Urinary bladder (tissue), 4 donors: ENCODE results near the gene PDE5A. TPM values are rescaled to one million over a fixed set of nuclear protein-coding genes. Genes with fewer than 3 reads are reported as not detected.

ENCODE experiments used
- DNase-seq: peaks from one replicate; pipeline ENCODE4 v3.0.0-alpha.2; 2015; ENCODE audit errors: extremely low spot score
- H3K27ac ChIP-seq: one replicate; pipeline ENCODE4 v1.5.1; 2013; ENCODE audit warnings: low read depth, mild to moderate bottlenecking, moderate library complexity
- H3K36me3 ChIP-seq: one replicate; pipeline ENCODE4 v1.6.1; 2013; ENCODE audit warnings: mild to moderate bottlenecking, moderate library complexity; ENCODE audit not compliant: insufficient read depth
- H3K4me1 ChIP-seq: one replicate; pipeline ENCODE4 v1.6.1; 2013; ENCODE audit warnings: mild to moderate bottlenecking, moderate library complexity; ENCODE audit not compliant: insufficient read depth
- H3K4me3 ChIP-seq: one replicate; pipeline ENCODE4 v1.5.1; 2013; ENCODE audit warnings: low read depth, low read length
- WGBS: extraction: QIAGEN DNeasy Blood & Tissue Kit; methylation state at CpG from one replicate; pipeline ENCODE4 v1.1.7; 2013; 5-methylcytosine and 5-hydroxymethylcytosine counted together
- polyA plus RNA-seq: library from polyadenylated mRNA; stranded (reverse); fragments of 200-250 nt; gene quantifications from one replicate; pipeline ENCODE4 v1.2.3, GENCODE V29; 2013
- total RNA-seq: library from RNA; depleted of rRNA; stranded (reverse); fragments of >200 nt; gene quantifications from one replicate; pipeline ENCODE4 v1.2.3, GENCODE V29; 2014
- donor health status: healthy with polysubstance abuse.
- donor health status: healthy.

Gene PDE5A
- total and polyA plus RNA-seq, 2 donors: 22.9 to 473 TPM

DNA sequence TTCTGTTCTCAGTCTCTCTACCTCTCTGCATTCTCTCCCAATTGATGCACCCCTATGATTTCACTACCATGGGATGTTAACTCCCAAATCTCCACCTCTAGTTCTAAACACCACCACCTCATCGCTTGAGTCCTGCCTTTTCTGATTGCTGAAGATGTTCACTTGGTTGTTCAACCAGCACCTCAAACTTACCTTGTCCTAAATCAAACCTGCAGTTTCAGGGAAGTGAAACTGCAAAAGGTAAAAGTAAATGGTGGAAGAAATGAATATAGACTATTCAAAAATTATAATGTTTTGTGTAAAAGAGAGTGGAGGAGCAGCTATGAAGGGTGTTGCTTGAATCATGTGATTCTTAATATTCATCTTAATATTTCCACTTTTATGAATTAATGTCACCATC is 91.0 kb downstream of the PDE5A start:
- 96% methylated on average over 1 of the region's 1 CpG for WGBS
- Histone ChIP-seq H3K27ac (no peak overlapping the region), H3K4me1 (no peaks in the 10 kb centered on the region), H3K36me3 (peaks cover 2% of the 10 kb centered on the region), H3K4me3 (no peak overlapping the region)
- DNase-seq: no peak

GRCh38 chr4:119536572-119537528 is 91.8 kb downstream of the PDE5A start:
- WGBS: 58% methylated on average over 6 of the region's 6 CpGs
- Histone ChIP-seq H3K27ac (no peak overlapping the region), H3K36me3 (peaks cover 2% of the 10 kb centered on the region), H3K4me3 (no peak overlapping the region), H3K4me1 (no peaks in the 10 kb centered on the region)
- DNase-seq: no peak

- Histone ChIP-seq H3K27ac (no peak overlapping the region), H3K36me3 (peaks cover 2% of the 10 kb centered on the region), H3K4me1 (no peaks in the 10 kb centered on the region)
Observed at GRCh38 chr4:119532319-119532718, 96.3 kb downstream of the PDE5A start.

DNA sequence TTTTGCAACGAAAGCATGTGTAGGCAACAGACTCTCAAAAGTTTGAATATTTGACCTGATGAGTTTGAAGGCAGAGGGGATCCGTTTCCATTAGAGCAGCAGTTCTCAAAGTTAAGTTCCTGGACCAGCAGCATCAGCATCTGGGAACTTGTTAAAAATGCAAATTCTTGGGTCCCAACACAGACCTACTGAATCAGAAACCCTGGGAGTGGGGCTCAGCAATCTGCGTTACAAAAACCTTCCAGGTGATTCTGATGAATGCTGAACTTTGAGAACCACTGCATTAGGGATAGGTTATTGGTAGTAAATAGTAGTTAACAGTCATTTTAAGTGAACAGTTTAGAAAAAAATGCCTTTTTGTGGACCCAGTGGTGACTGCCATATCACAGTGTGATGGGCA is 98.8 kb downstream of the PDE5A start:
- peaks cover 2% of the 10 kb centered on the region for H3K36me3 ChIP-seq
- DNase-seq: no peak
- no peaks in the 10 kb centered on the region for H3K4me1 ChIP-seq
- no peak overlapping the region for H3K4me3 ChIP-seq
- no peak overlapping the region for H3K27ac ChIP-seq
- WGBS: 90% methylated on average over 3 of the region's 3 CpGs

More at GRCh38 chr4:119532319-119532718, 96.3 kb downstream of the PDE5A start:
- no peak overlapping the region for H3K4me3 ChIP-seq
- WGBS: 88% methylated on average over 1 of the region's 1 CpG
- no peak for DNase-seq

DNA sequence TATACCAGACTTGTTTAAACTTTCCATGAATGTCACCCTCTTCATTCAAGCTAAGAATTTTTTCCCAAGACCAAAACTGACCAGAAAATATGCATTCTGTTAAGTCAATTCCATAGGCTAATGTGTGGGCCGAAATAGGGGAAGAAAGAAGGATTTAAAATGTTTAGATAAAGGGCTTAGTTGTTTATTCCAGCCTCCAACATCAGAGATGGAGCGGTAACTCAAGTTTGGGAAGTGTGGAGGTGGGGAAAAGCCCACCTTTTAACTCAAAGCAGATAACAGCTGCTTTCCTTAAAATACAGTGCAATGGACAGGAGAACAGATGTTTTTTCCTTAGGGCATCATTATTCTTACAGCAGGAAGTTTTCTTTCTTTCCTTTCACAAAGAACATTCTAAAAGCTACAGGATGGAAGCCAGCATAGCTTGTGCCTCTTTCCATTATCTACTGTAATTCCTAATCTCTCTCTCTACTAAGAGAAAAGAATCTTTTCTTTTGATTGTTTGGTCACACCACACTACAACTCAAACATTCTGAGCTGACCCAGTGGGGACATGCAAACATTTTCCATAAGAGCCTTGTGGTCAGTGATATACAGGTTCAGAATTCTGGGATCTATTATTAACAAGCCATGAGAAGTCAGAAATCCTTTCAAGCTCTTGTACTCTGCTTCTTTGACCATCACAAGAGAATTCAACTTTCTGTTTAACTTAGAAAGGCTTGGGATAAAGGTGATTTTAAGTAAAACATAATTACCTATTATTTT is 101.6 kb downstream of the PDE5A start:
- no peak for DNase-seq
- Histone ChIP-seq H3K27ac (peak overlapping the region; percentile 50), H3K4me3 (no peak overlapping the region), H3K4me1 (no peaks in the 10 kb centered on the region), H3K36me3 (no peaks in the 10 kb centered on the region)
- 39% methylated on average over 2 of the region's 2 CpGs for WGBS

GRCh38 chr4:119525771-119526712 is 102.6 kb downstream of the PDE5A start:
- no peak for DNase-seq
- no peaks in the 10 kb centered on the region for H3K4me1 ChIP-seq
- no peak overlapping the region for H3K4me3 ChIP-seq
- no peaks in the 10 kb centered on the region for H3K36me3 ChIP-seq
- H3K27ac ChIP-seq: no peak overlapping the region
- 53% methylated on average over 3 of the region's 3 CpGs for WGBS

DNA sequence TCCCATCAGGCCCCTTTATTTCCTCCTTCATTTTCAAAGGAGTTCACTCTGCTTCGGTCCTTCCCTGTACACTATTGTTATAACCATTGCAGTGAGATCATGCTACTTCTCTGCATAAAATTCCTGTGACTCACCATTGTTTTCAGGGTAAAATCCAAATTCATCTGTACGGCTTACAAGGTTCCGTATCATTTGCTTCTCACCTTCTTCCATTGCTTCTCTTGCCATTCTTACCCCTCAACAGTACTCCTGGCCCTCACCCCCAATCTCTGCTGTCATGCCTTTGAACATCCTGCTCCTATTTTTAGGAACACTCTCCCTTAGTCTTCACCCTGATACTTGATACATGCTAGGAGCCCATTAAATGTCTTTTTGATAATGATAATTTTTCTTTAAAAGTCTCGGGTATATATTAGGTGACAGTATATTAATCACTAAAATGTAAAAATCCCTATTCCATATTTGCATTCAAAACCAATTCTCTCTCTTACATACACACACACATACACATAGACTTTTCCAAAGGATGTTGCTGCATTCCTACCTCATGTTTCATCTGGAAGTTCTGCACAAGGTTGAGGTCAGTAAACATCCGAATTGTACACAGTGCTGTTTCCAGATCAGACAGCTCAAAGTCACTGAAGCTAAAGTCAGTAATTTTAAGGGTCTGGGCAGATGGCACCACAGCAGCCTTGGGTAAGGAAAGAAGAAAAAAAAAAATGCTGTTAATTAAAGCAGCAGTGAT is 103.4 kb downstream of the PDE5A start:
- Histone ChIP-seq H3K4me3 (no peak overlapping the region), H3K4me1 (no peaks in the 10 kb centered on the region), H3K27ac (no peak overlapping the region), H3K36me3 (no peaks in the 10 kb centered on the region)
- 45% methylated on average over 5 of the region's 5 CpGs for WGBS
- DNase-seq: no peak

DNA sequence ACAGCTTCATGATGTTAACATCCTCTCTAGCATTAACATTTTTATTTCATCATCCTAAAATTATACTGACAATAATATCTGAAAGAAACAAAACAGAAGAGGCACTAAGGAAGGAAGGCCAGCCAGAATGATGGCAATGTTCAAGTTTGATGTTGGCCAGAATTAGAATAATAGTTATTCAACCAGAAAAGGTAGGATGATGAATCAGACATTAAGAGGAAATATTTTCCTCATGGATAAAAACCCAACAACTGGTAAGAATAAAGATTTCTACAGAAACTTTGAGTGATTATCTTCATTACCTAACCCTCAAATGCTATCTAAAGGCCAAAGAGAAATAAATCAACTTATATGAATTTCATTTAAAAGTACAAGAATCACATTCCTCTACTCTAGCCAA is 105.2 kb downstream of the PDE5A start:
- H3K4me1 ChIP-seq: no peaks in the 10 kb centered on the region
- H3K36me3 ChIP-seq: no peaks in the 10 kb centered on the region
- no peak overlapping the region for H3K4me3 ChIP-seq
- no peak for DNase-seq
- no peak overlapping the region for H3K27ac ChIP-seq

- Histone ChIP-seq H3K36me3 (no peaks in the 10 kb centered on the region), H3K27ac (no peak overlapping the region), H3K4me1 (no peaks in the 10 kb centered on the region), H3K4me3 (no peak overlapping the region)
- DNase-seq: no peak
- 96% methylated on average over 4 of the region's 4 CpGs for WGBS
Observed at GRCh38 chr4:119521268-119521667, 107.3 kb downstream of the PDE5A start.

DNA sequence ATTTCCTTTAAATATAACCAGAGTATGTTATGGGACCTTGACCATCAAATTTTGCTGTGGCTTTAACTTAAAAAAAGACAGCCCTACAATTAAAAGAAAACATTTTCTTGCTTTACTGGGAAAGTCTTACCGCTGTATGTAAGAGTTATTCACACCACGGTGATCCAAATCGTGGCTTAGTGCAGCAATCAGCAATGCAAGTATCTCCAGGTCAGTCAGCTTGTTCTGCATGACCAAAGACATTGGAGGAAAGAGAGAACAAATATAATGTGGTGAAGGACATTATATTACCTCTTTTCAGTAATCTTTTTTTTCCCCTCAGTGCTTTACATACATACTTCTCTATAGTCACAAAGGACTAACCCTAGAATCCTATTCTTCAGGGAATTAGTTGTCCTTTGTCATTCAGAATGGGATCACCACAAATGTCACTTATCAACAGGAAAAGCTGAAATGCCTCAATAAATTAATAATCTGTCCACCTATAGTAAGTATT is 109.6 kb downstream of the PDE5A start:
- DNase-seq: no peak
- Histone ChIP-seq H3K36me3 (no peaks in the 10 kb centered on the region), H3K4me1 (no peaks in the 10 kb centered on the region), H3K4me3 (no peak overlapping the region), H3K27ac (no peak overlapping the region)
- 88% methylated on average over 3 of the region's 3 CpGs for WGBS

DNA sequence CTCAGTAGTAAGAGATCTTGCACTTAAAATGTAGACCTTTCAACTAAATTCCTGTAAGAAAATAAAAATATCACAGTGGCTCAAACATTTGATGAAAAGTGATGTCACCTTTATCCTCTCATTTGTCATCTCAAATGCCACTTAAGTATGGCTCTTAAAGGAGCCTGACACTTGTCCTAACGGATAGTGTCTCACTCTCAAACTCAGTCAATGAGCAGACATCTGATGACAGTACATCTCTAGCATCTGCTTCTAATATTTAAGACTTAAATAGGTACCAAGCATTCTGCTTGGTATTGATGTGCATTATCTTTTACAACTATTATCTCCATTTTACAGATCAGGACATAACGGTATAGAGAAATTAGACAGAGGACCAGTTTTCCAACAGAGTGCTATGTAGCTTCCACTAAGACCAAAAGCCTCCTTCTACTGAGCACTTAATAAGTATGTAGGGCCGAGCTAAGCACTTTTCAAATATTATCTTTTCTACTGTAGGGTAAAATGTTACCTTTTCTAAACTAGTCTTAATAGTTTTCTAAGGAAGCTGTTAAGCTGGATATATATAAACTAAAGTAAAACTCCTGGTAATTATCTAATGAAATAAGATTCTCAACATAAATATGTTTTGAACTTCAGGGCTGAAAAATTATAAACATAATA is 110.2 kb downstream of the PDE5A start:
- no peak overlapping the region for H3K27ac ChIP-seq
- WGBS: 78% methylated on average over 3 of the region's 3 CpGs
- no peak overlapping the region for H3K4me3 ChIP-seq
- H3K36me3 ChIP-seq: no peaks in the 10 kb centered on the region
- no peaks in the 10 kb centered on the region for H3K4me1 ChIP-seq
- no peak for DNase-seq
